H1 (cell line): ENCODE data around the gene PLK5.

ENCODE experiments used
- CHD2 ChIP-seq: IDR thresholded peaks from 2 replicates; pipeline ENCODE4 v1.6.1; 2012; ENCODE audit warnings: low read length, improper control_type of control experiment
- CTCF ChIP-seq, 3 experiments: IDR thresholded peaks; 1 replicate in 2 of 3; 2 replicates in 1 of 3; pipeline versions ENCODE4 v1.5.1 to v1.6.1; 2011; ENCODE audit warnings: low read length in 3 of 3, mild to moderate bottlenecking in 3 of 3, inconsistent platforms in 2 of 3, low read depth in 1 of 3, moderate library complexity in 1 of 3; ENCODE audit not compliant: insufficient read depth in 1 of 3; ENCODE audit errors: control extremely low read depth in 1 of 3
- JUN ChIP-seq: IDR thresholded peaks from 2 replicates; pipeline ENCODE4 v1.6.1; 2011; ENCODE audit warnings: low read depth, mild to moderate bottlenecking, improper control_type of control experiment, low read length
- POLR2A ChIP-seq, 2 experiments: IDR thresholded peaks; 1 replicate in 1 of 2; 2 replicates in 1 of 2; pipeline ENCODE4 v1.6.1; 2011; ENCODE audit warnings: low read depth in 2 of 2, low read length in 2 of 2, mild to moderate bottlenecking in 2 of 2; ENCODE audit errors: control extremely low read depth in 1 of 2
- POLR2AphosphoS5 ChIP-seq: IDR thresholded peaks from 2 replicates; pipeline ENCODE4 v1.6.1; 2011; ENCODE audit warnings: low read depth, low read length
- SP2 ChIP-seq: IDR thresholded peaks from 2 replicates; pipeline ENCODE4 v1.6.1; 2012; ENCODE audit warnings: mild to moderate bottlenecking, low read length, inconsistent platforms

GRCh38 chr19:1522838-1523237 is 1.0 kb upstream of the PLK5 start:
- TF ChIP-seq JUN (no peak), POLR2A (IDR thresholded peaks at IDR 0.05; ENCODE audit: control extremely low read depth in 1 of 2, low read depth in 2 of 2, low read length in 2 of 2) (no peak), POLR2AphosphoS5 (no peak), CHD2 (no peak), CTCF (IDR thresholded peaks at IDR 0.05; ENCODE audit: control extremely low read depth in 1 of 3, insufficient read depth in 1 of 3, low read depth in 1 of 3, low read length in 3 of 3) (no peak), SP2 (no peak)
